HepG2 (cell line): ENCODE measurements around the gene PHF14. TPM values are rescaled to one million over a fixed set of nuclear protein-coding genes. Genes with fewer than 3 reads are reported as not detected.

Experiments
- ATAC-seq: fragments of 200-7000 bp; cut with Tn5 transposase; 3 replicates; pipeline ENCODE4 v1.9.1; 2020; ENCODE audit warnings: mild to moderate bottlenecking, moderate library complexity
- BruUV-seq: library from RNA; stranded (reverse); fragments of 400-500 nt; replicated peaks from 2 replicates; lab custom pipeline; 2021; lab: Mats Ljungman, UMichigan
- CTCF ChIA-PET: fragments of 300-600 bp; formaldehyde crosslinking; extraction: SDS; loops from one replicate; lab custom pipeline; 2021; ENCODE audit warnings: low total read pairs, inconsistent platforms, low intra/inter-chr PET ratio; lab: Yijun Ruan, JAX
- POLR2A ChIA-PET: fragments of 350-600 bp; sonication (Branson Sonifier 250); formaldehyde crosslinking; loops from one replicate; lab custom pipeline; 2020; ENCODE audit warnings: antibody characterized with exemption, inconsistent platforms; lab: Yijun Ruan, JAX
- DNase-seq: peaks from one replicate; pipeline ENCODE4 v3.0.0-alpha.2; 2015; ENCODE audit warnings: low spot score
- FAIRE-seq: peaks from 3 replicates; lab custom pipeline; 2011; peaks lifted over from hg19 to GRCh38; lab: Jason Lieb, UNC
- H2AFZ ChIP-seq: one replicate; pipeline ENCODE4 v1.6.1; 2011; ENCODE audit warnings: low read length, inconsistent platforms
- H3K27ac ChIP-seq: fragments of 300-600 bp; 3 replicates; pipeline ENCODE4 v1.8.0; 2011; ENCODE audit warnings: mixed run types, mild to moderate bottlenecking, mixed read lengths, low read length, inconsistent platforms; ENCODE audit not compliant: insufficient read depth; ENCODE audit errors: extremely low read length
- H3K27me3 ChIP-seq, 2 experiments: fragments of 200-600 bp in 1 of 2; 2 replicates in 1 of 2; 3 replicates in 1 of 2; pipeline versions ENCODE4 v1.6.0 to v1.8.0; 2011; ENCODE audit warnings: low read length in 2 of 2, mild to moderate bottlenecking in 2 of 2, moderate library complexity in 2 of 2, inconsistent platforms in 1 of 2; ENCODE audit not compliant: insufficient read depth in 2 of 2, control insufficient read depth in 1 of 2
- H3K36me3 ChIP-seq, 2 experiments: fragments of 200-600 bp in 1 of 2; replicated peaks in 1 of 2; 2 replicates in 1 of 2; 3 replicates in 1 of 2; pipeline versions ENCODE4 v1.5.1 to v1.8.0; 2011; ENCODE audit warnings: low read length in 2 of 2, inconsistent platforms in 1 of 2; ENCODE audit not compliant: insufficient read depth in 2 of 2, control insufficient read depth in 1 of 2
- H3K4me1 ChIP-seq: 2 replicates; pipeline ENCODE4 v1.5.1; 2012; ENCODE audit warnings: low read length, inconsistent platforms; ENCODE audit not compliant: insufficient read depth
- H3K4me2 ChIP-seq: 2 replicates; pipeline ENCODE4 v1.6.0; 2011; ENCODE audit warnings: low read depth, low read length, inconsistent platforms
- H3K4me3 ChIP-seq, 3 experiments: fragments of 200-600 bp in 1 of 3; sonication (generic), shearing (Covaris generic) in 1 of 3; replicated peaks in 1 of 3; 2 replicates each; pipeline ENCODE4 v1.5.1; 2011 to 2016; ENCODE audit warnings: low read length in 3 of 3, inconsistent platforms in 2 of 3, low read depth in 2 of 3, mild to moderate bottlenecking in 2 of 3, control low read depth in 1 of 3, mixed read lengths in 1 of 3; ENCODE audit not compliant: insufficient read depth in 1 of 3
- H3K79me2 ChIP-seq: one replicate; pipeline ENCODE4 v1.6.1; 2011; ENCODE audit warnings: low read length, inconsistent platforms; ENCODE audit not compliant: insufficient read depth
- H3K9ac ChIP-seq: 2 replicates; pipeline ENCODE4 v1.6.0; 2011; ENCODE audit warnings: mild to moderate bottlenecking, low read depth, low read length, inconsistent platforms; ENCODE audit not compliant: insufficient read depth
- H3K9me3 ChIP-seq: 2 replicates; pipeline ENCODE4 v1.5.1; 2012; ENCODE audit warnings: mild to moderate bottlenecking, low read length
- H4K20me1 ChIP-seq: 2 replicates; pipeline ENCODE4 v1.6.0; 2011; ENCODE audit warnings: inconsistent platforms, mild to moderate bottlenecking, low read length, moderate library complexity; ENCODE audit not compliant: insufficient read depth
- CBX2 ChIP-seq, 2 experiments: fragments of 200-600 bp in 1 of 2; sonication (generic); formaldehyde crosslinking in 1 of 2; IDR thresholded peaks; 2 replicates each; pipeline versions ENCODE4 v1.7.0 to v1.8.1; 2018 to 2022; ENCODE audit warnings: low read depth in 2 of 2, low read length in 1 of 2, mild to moderate bottlenecking in 1 of 2, missing genetic modification reagents in 1 of 2
- HES4 ChIP-seq: sonication (generic); formaldehyde crosslinking; IDR thresholded peaks from 2 replicates; pipeline ENCODE4 v1.9.0; 2021; ENCODE audit warnings: mild to moderate bottlenecking, missing genetic modification reagents, borderline replicate concordance
- HMG20B ChIP-seq: conservative IDR thresholded peaks from 2 replicates; pipeline ENCODE4 v1.6.1; 2016; ENCODE audit warnings: missing genetic modification reagents, missing compliant biosample characterization
- KLF13 ChIP-seq: sonication (generic); formaldehyde crosslinking; IDR thresholded peaks from 2 replicates; pipeline ENCODE4 v1.4.0; 2020; ENCODE audit warnings: mild to moderate bottlenecking, missing genetic modification reagents
- TFAP4 ChIP-seq: sonication (generic); IDR thresholded peaks from 2 replicates; pipeline ENCODE4 v1.6.1; 2016; ENCODE audit warnings: low read depth, borderline replicate concordance
- U2AF1 ChIP-seq: fragments of 200-400 bp; formaldehyde crosslinking; optimal IDR thresholded peaks from 2 replicates; pipeline ENCODE3; 2017; ENCODE audit warnings: mild to moderate bottlenecking, low read depth, low read length
- ZBTB42 ChIP-seq: sonication (generic); formaldehyde crosslinking; IDR thresholded peaks from 2 replicates; pipeline ENCODE4 v1.5.0; 2020; ENCODE audit warnings: mild to moderate bottlenecking, missing genetic modification reagents
- ZBTB43 ChIP-seq: sonication (generic); formaldehyde crosslinking; conservative IDR thresholded peaks from 2 replicates; pipeline ENCODE4 v1.4.0; 2020; ENCODE audit warnings: missing genetic modification reagents
- ZNF121 ChIP-seq: sonication (generic); formaldehyde crosslinking; IDR thresholded peaks from 2 replicates; pipeline ENCODE4 v1.5.0; 2020; ENCODE audit warnings: mild to moderate bottlenecking, missing genetic modification reagents
- ZNF136 ChIP-seq: sonication (generic); formaldehyde crosslinking; IDR thresholded peaks from 2 replicates; pipeline ENCODE4 v1.8.1; 2022; ENCODE audit warnings: low read depth, mild to moderate bottlenecking, moderate library complexity, missing genetic modification reagents
- ZNF367 ChIP-seq: sonication (generic); formaldehyde crosslinking; IDR thresholded peaks from 2 replicates; pipeline ENCODE4 v1.4.0; 2020; ENCODE audit warnings: missing genetic modification reagents, borderline replicate concordance
- WGBS: methylation state at CpG from one replicate; pipeline ENCODE4 v1.1.6; 2017; ENCODE audit warnings: low lambda C conversion rate; 5-methylcytosine and 5-hydroxymethylcytosine counted together
- in situ Hi-C: cut with HindIII; loops from 2 replicates; pipeline ENCODE4 v1.10.0; 2017; ENCODE audit warnings: low pct_unique_long_range_greater_than_20kb; ENCODE audit not compliant: extremely low pct_ligation_motif_present
- intact Hi-C: fragments of 100-400 bp; cut with micrococcal nuclease; formaldehyde crosslinking; loops from one replicate; pipeline ENCODE4 v1.10.0; 2022; ENCODE audit not compliant: unreplicated experiment
- polyA plus RNA-seq, 8 experiments: library from polyadenylated mRNA; depleted of rRNA in 3 of 8; stranded (reverse) in 7 of 8; unstranded in 1 of 8; fragments of >200 nt; fragmentation: Illumina TruSeq in 4 of 8; extraction: Trizol in 4 of 8; gene quantifications; 2 replicates each; pipeline versions ENCODE4 v1.2.1 to v1.2.3, GENCODE V29; 2011 to 2016; ENCODE audit warnings: low read depth in 4 of 8, missing spikeins in 1 of 8, mixed read lengths in 1 of 8; ENCODE audit not compliant: insufficient read depth in 1 of 8
- total RNA-seq, 5 experiments: library from RNA; depleted of rRNA; stranded (reverse); fragments of >200 nt; fragmentation: Illumina TruSeq; extraction: Trizol; gene quantifications; 2 replicates each; pipeline ENCODE4 v1.2.3, GENCODE V29; 2016; ENCODE audit warnings: low read depth in 1 of 5
- TF ChIP-seq, protein P1 (sequence below): sonication (generic); formaldehyde crosslinking; IDR thresholded peaks from 2 replicates; pipeline ENCODE4 v1.5.0; 2020; ENCODE audit warnings: missing genetic modification reagents
- TF ChIP-seq, protein P2 (sequence below): sonication (generic); formaldehyde crosslinking; IDR thresholded peaks from 2 replicates; pipeline ENCODE4 v1.5.0; 2020; ENCODE audit warnings: mild to moderate bottlenecking, missing genetic modification reagents

The PHF14 gene
- total and polyA plus RNA-seq, 2 of the 13 experiments (the other 11 are each of a cell fraction or from before 2014, with no cell fraction given) = 18.9 to 68.7 TPM

GRCh38 chr7:11213266-11213665 is 239.6 kb downstream of the PHF14 start:
- intact Hi-C loops (loop anchor here (5.0 kb wide), 2 partner anchors 276 to 326 kb away; no protein-coding TSS in a partner anchor), in situ Hi-C loops (no loop called here)
- Histone ChIP-seq H4K20me1 (no peaks in the 10 kb centered on the region), H2AFZ (no peak overlapping the region), H3K27ac (no peak overlapping the region), H3K9me3 (no peaks in the 10 kb centered on the region), H3K4me3 (no peak overlapping the region), H3K79me2 (no peaks in the 10 kb centered on the region)
- FAIRE-seq (peak; percentile 15), DNase-seq (no peak)
- WGBS = 0% methylated on average over 1 of the region's 1 CpG
- CTCF ChIA-PET = no interaction called here
- TF ChIP-seq, protein P1, sequence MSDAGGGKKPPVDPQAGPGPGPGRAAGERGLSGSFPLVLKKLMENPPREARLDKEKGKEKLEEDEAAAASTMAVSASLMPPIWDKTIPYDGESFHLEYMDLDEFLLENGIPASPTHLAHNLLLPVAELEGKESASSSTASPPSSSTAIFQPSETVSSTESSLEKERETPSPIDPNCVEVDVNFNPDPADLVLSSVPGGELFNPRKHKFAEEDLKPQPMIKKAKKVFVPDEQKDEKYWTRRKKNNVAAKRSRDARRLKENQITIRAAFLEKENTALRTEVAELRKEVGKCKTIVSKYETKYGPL (CRISPR knock-in tag) = peak; percentile 34; the same call in 1 of the 2 replicates
- TF ChIP-seq TFAP4 (peak; percentile 61; the same call in 1 of the 2 replicates), HMG20B (CRISPR knock-in tag) (no peak)
- TF ChIP-seq, all 625 proteins: peak for 2
- Histone ChIP-seq H3K27me3 (no peaks in the 10 kb centered on the region), H3K36me3 (no peaks in the 10 kb centered on the region), H3K4me2 (no peak overlapping the region), H3K4me1 (peaks cover 14% of the 10 kb centered on the region), H3K9ac (no peak overlapping the region)
- POLR2A ChIA-PET = no interaction called here
- ATAC-seq = peak; percentile 35; the same call in 2 of the 3 replicates
- BruUV-seq = no TSS peak

GRCh38 chr7:11216276-11216675 is 242.6 kb downstream of the PHF14 start:
- 48% methylated on average over 2 of the region's 2 CpGs for WGBS
- Histone ChIP-seq H3K79me2 (no peaks in the 10 kb centered on the region), H2AFZ (no peak overlapping the region), H3K27me3 (no peaks in the 10 kb centered on the region), H3K9ac (no peak overlapping the region), H3K27ac (no peak overlapping the region), H3K4me2 (no peak overlapping the region), H3K9me3 (no peaks in the 10 kb centered on the region), H3K4me1 (peaks cover 14% of the 10 kb centered on the region), H3K4me3 (no peak overlapping the region), H4K20me1 (no peaks in the 10 kb centered on the region), H3K36me3 (no peaks in the 10 kb centered on the region)
- DNase-seq (no peak), FAIRE-seq (no peak), ATAC-seq (no peak)
- ChIA-PET CTCF (no interaction called here), POLR2A (no interaction called here)
- in situ Hi-C loops (no loop called here), intact Hi-C loops (no loop called here)
- no TSS peak for BruUV-seq
- TF ChIP-seq ZNF136 (CRISPR knock-in tag) = no peak
- TF ChIP-seq, protein P2, sequence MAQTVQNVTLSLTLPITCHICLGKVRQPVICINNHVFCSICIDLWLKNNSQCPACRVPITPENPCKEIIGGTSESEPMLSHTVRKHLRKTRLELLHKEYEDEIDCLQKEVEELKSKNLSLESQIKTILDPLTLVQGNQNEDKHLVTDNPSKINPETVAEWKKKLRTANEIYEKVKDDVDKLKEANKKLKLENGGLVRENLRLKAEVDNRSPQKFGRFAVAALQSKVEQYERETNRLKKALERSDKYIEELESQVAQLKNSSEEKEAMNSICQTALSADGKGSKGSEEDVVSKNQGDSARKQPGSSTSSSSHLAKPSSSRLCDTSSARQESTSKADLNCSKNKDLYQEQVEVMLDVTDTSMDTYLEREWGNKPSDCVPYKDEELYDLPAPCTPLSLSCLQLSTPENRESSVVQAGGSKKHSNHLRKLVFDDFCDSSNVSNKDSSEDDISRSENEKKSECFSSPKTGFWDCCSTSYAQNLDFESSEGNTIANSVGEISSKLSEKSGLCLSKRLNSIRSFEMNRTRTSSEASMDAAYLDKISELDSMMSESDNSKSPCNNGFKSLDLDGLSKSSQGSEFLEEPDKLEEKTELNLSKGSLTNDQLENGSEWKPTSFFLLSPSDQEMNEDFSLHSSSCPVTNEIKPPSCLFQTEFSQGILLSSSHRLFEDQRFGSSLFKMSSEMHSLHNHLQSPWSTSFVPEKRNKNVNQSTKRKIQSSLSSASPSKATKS (CRISPR knock-in tag) = no peak
- TF ChIP-seq HES4 (CRISPR knock-in tag) = no peak
- TF ChIP-seq ZBTB43 = no peak
- no peak for TF ChIP-seq ZBTB42 (CRISPR knock-in tag)
- no peak for TF ChIP-seq U2AF1
- no peak for TF ChIP-seq CBX2 (IDR thresholded peaks at IDR 0.05; ENCODE audit: low read depth, low read length)
- no peak for TF ChIP-seq CBX2 (CRISPR knock-in tag; IDR thresholded peaks at IDR 0.05; ENCODE audit: low read depth)
- TF ChIP-seq ZNF121 (CRISPR knock-in tag) = no peak
- TF ChIP-seq ZNF367 (CRISPR knock-in tag) = no peak
- TF ChIP-seq KLF13 (CRISPR knock-in tag) = no peak
